Fibroblast of lung (primary cell): ENCODE results near the gene TBC1D14.

Source experiments
- EZH2 ChIP-seq: IDR thresholded peaks from 2 replicates; pipeline ENCODE4 v1.5.1; 2012; ENCODE audit warnings: low read length, control low read depth, mild to moderate bottlenecking; ENCODE audit errors: missing control alignments
- TF ChIP-seq, protein P1 (sequence below), 2 donors: IDR thresholded peaks in 1 of 2; conservative IDR thresholded peaks in 1 of 2; 1 replicate in 1 of 2; 2 replicates in 1 of 2; pipeline ENCODE4 v1.5.1; 2011 to 2012; ENCODE audit warnings: low read length in 2 of 2, control low read depth in 1 of 2, inconsistent platforms in 1 of 2, low read depth in 1 of 2, mild to moderate bottlenecking in 1 of 2

DNA sequence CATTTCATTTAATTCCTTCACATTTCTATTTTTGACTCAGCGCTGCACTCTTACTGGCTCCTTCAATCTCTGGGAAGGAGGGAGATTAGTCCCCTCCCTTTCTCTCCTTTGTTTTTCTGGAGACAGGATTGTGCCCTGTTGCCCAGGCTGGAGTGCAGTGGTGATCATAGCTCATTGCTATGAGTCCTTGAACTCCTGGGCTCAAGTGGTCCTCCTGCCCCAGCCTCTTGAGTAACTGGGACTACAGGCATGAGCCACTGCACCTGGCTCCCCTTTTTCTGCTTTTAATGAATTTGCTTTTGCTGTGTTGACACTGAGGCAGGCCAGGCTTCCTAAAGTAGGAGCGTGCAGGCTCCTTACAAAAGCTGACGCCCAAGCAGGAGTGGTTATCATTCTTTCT is 10.5 kb downstream of the TBC1D14 start:
- TF ChIP-seq, protein P1, sequence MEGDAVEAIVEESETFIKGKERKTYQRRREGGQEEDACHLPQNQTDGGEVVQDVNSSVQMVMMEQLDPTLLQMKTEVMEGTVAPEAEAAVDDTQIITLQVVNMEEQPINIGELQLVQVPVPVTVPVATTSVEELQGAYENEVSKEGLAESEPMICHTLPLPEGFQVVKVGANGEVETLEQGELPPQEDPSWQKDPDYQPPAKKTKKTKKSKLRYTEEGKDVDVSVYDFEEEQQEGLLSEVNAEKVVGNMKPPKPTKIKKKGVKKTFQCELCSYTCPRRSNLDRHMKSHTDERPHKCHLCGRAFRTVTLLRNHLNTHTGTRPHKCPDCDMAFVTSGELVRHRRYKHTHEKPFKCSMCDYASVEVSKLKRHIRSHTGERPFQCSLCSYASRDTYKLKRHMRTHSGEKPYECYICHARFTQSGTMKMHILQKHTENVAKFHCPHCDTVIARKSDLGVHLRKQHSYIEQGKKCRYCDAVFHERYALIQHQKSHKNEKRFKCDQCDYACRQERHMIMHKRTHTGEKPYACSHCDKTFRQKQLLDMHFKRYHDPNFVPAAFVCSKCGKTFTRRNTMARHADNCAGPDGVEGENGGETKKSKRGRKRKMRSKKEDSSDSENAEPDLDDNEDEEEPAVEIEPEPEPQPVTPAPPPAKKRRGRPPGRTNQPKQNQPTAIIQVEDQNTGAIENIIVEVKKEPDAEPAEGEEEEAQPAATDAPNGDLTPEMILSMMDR (conservative IDR thresholded peaks at IDR 0.05 in 1 of 2, IDR thresholded peaks at IDR 0.05 in 1 of 2; ENCODE audit: low read depth in 1 of 2, low read length in 2 of 2) = no peak
- no peak for TF ChIP-seq EZH2
